Measurements from ENCODE around the gene BCL2A1. TPM values are rescaled to one million over a fixed set of nuclear protein-coding genes. Genes with fewer than 3 reads are reported as not detected.

BCL2A1 gene
- total and polyA plus RNA-seq, 10 of the 15 experiments (the other 5 are each of a cell fraction or from before 2014, with no cell fraction given), result 181 to 570 (median 321) TPM

- no peak for TF ChIP-seq ZBTB33 (IDR thresholded peaks at IDR 0.05)
- no peak for TF ChIP-seq YY1 (IDR thresholded peaks at IDR 0.05; ENCODE audit: low read depth, low read length)
- TF ChIP-seq TCF3 (IDR thresholded peaks at IDR 0.05; ENCODE audit: borderline replicate concordance, insufficient read depth, low read depth, low read length), result peak; percentile 90; the same call in 1 of the 2 replicates
- TF ChIP-seq FOXM1 (IDR thresholded peaks at IDR 0.05; ENCODE audit: low read depth, low read length), result peak; percentile 79; the same call in 1 of the 2 replicates
- TF ChIP-seq BACH1 (IDR thresholded peaks at IDR 0.05; ENCODE audit: borderline replicate concordance), result peak; percentile 26; the same call in 1 of the 2 replicates
- TF ChIP-seq ZNF207 (IDR thresholded peaks at IDR 0.05; ENCODE audit: borderline replicate concordance), result 0 out of 2 replicates have a peak, but pooled peaks have one; percentile 53
- no peak for TF ChIP-seq ZNF274 (IDR thresholded peaks at IDR 0.05; ENCODE audit: insufficient read depth, insufficient read length)
- TF ChIP-seq YBX1 (IDR thresholded peaks at IDR 0.05), result no peak
- peak; percentile 58 for TF ChIP-seq JUNB (IDR thresholded peaks at IDR 0.05)
- TF ChIP-seq EED (IDR thresholded peaks at IDR 0.05; ENCODE audit: low read depth), result peak; percentile 83
- TF ChIP-seq IKZF2 (IDR thresholded peaks at IDR 0.05), result peak; percentile 93 to 94
- no peak for TF ChIP-seq ZBTB11 (CRISPR knock-in tag; IDR thresholded peaks at IDR 0.05)
- peak; percentile 79 for TF ChIP-seq CUX1 (IDR thresholded peaks at IDR 0.05; ENCODE audit: insufficient replicate concordance, low read depth, low read length)
- TF ChIP-seq HDAC2 (IDR thresholded peaks at IDR 0.05), result no peak
- TF ChIP-seq NFYB (IDR thresholded peaks at IDR 0.05; ENCODE audit: insufficient read depth, low read depth, low read length), result no peak
- peak; percentile 78 for TF ChIP-seq RUNX3 (IDR thresholded peaks at IDR 0.05; ENCODE audit: low read length)
- TF ChIP-seq CEBPB (IDR thresholded peaks at IDR 0.05; ENCODE audit: borderline replicate concordance in 1 of 2, low read depth in 2 of 2, low read length in 2 of 2), result 0 out of 4 replicates have a peak, but pooled peaks of 1 of the 2 experiments have one; percentile 79
- TF ChIP-seq CBX3 (IDR thresholded peaks at IDR 0.05; ENCODE audit: borderline replicate concordance, low read depth), result no peak
These were observed at the start of gene BCL2A1 (continued) for GRCh38 chr15:79970624-79971434.

Measured in GM12878 (cell line).